GM23338 (cell line): Measurements from ENCODE around the gene MRM2. TPM values are rescaled to one million over a fixed set of nuclear protein-coding genes. Genes with fewer than 3 reads are reported as not detected.

Source experiments
- ATAC-seq: fragments of 200-7000 bp; cut with Tn5 transposase; 3 replicates; pipeline ENCODE4 v1.9.1; 2020
- DNase-seq: peaks from one replicate; pipeline ENCODE4 v3.0.0-alpha.2; 2015; ENCODE audit warnings: low spot score
- H2AFZ ChIP-seq: fragments of 200-600 bp; sonication (generic); 2 replicates; pipeline ENCODE4 v1.8.0; 2016; ENCODE audit warnings: antibody characterized with exemption, mild to moderate bottlenecking, moderate library complexity
- H3F3A ChIP-seq: fragments of 200-600 bp; sonication (generic); replicated peaks from 2 replicates; pipeline ENCODE4 v1.8.0; 2017; ENCODE audit warnings: antibody characterized with exemption, mixed run types, low read depth
- H3K27ac ChIP-seq: fragments of 200-600 bp; sonication (generic); 2 replicates; pipeline ENCODE4 v1.6.1; 2016; ENCODE audit warnings: low read depth
- H3K27me3 ChIP-seq: fragments of 200-600 bp; sonication (generic); 2 replicates; pipeline ENCODE4 v1.8.0; 2016; ENCODE audit warnings: mild to moderate bottlenecking, mixed run types, moderate library complexity; ENCODE audit not compliant: insufficient read depth
- H3K36me3 ChIP-seq: fragments of 200-600 bp; sonication (generic); 2 replicates; pipeline ENCODE4 v1.8.0; 2016; ENCODE audit warnings: mild to moderate bottlenecking; ENCODE audit not compliant: insufficient read depth
- H3K4me1 ChIP-seq: fragments of 200-600 bp; sonication (generic); 2 replicates; pipeline ENCODE4 v1.8.0; 2016; ENCODE audit warnings: mild to moderate bottlenecking, moderate library complexity; ENCODE audit not compliant: insufficient read depth
- H3K4me2 ChIP-seq: fragments of 200-600 bp; sonication (generic); 2 replicates; pipeline ENCODE4 v1.7.1; 2017; ENCODE audit warnings: mixed run types
- H3K4me3 ChIP-seq: fragments of 200-600 bp; sonication (generic); 2 replicates; pipeline ENCODE4 v1.6.1; 2016; ENCODE audit warnings: mixed run types
- H3K79me2 ChIP-seq: fragments of 200-600 bp; sonication (generic); replicated peaks from 2 replicates; pipeline ENCODE4 v1.8.0; 2017; ENCODE audit warnings: mild to moderate bottlenecking; ENCODE audit not compliant: insufficient read depth
- H3K9me2 ChIP-seq: fragments of 200-600 bp; sonication (generic); 2 replicates; pipeline ENCODE4 v1.8.0; 2017; ENCODE audit not compliant: insufficient read depth
- H4K20me1 ChIP-seq: fragments of 200-600 bp; sonication (generic); replicated peaks from 2 replicates; pipeline ENCODE4 v1.8.0; 2017; ENCODE audit warnings: mild to moderate bottlenecking; ENCODE audit not compliant: insufficient read depth
- H3K27ac Mint-ChIP-seq: 2 replicates; pipeline ENCODE4 v1.8.0; 2020; ENCODE audit warnings: inconsistent platforms, mild to moderate bottlenecking, moderate library complexity, mixed read lengths
- H3K27me3 Mint-ChIP-seq: 3 replicates; pipeline ENCODE4 v1.8.0; 2022; ENCODE audit warnings: low read depth, mild to moderate bottlenecking, moderate library complexity, mixed read lengths, inconsistent platforms; ENCODE audit not compliant: insufficient read depth, poor library complexity
- H3K36me3 Mint-ChIP-seq: 3 replicates; pipeline ENCODE4 v1.8.0; 2021; ENCODE audit warnings: low read depth, mild to moderate bottlenecking, inconsistent platforms, moderate library complexity, mixed read lengths
- H3K4me1 Mint-ChIP-seq: 3 replicates; pipeline ENCODE4 v1.8.0; 2020; ENCODE audit warnings: mild to moderate bottlenecking, inconsistent platforms, mixed read lengths
- H3K4me3 Mint-ChIP-seq: 3 replicates; pipeline ENCODE4 v1.8.0; 2021; ENCODE audit warnings: moderate library complexity, mild to moderate bottlenecking, inconsistent platforms, mixed read lengths
- H3K9me3 Mint-ChIP-seq: 3 replicates; pipeline ENCODE4 v1.8.0; 2020; ENCODE audit warnings: moderate library complexity, mild to moderate bottlenecking, inconsistent platforms, mixed read lengths
- CREB1 ChIP-seq: fragments of 250-450 bp; sonication (Bioruptor Pico); IDR thresholded peaks from 2 replicates; pipeline ENCODE4 v1.5.0; 2020; ENCODE audit warnings: low read depth, mild to moderate bottlenecking, moderate library complexity
- EZH2phosphoT487 ChIP-seq: fragments of 200-600 bp; sonication (generic); IDR thresholded peaks from one replicate; pipeline ENCODE4 v1.8.1; 2018; ENCODE audit warnings: antibody characterized with exemption; ENCODE audit not compliant: unreplicated experiment
- NANOG ChIP-seq: IDR thresholded peaks from 2 replicates; pipeline ENCODE4 v1.6.1; 2016; ENCODE audit warnings: antibody characterized with exemption, borderline replicate concordance
- REST ChIP-seq: IDR thresholded peaks from one replicate; pipeline ENCODE4 v1.6.1; 2018; ENCODE audit warnings: antibody characterized with exemption; ENCODE audit not compliant: unreplicated experiment
- STAT1 ChIP-seq: IDR thresholded peaks from one replicate; pipeline ENCODE4 v1.6.1; 2016; ENCODE audit warnings: antibody characterized with exemption; ENCODE audit not compliant: unreplicated experiment
- ZNF114 ChIP-seq: fragments of 250-450 bp; sonication (Bioruptor Pico); IDR thresholded peaks from 2 replicates; pipeline ENCODE4 v1.5.0; 2020; ENCODE audit warnings: mild to moderate bottlenecking, moderate library complexity
- ZNF462 ChIP-seq: fragments of 250-450 bp; sonication (Bioruptor Pico); IDR thresholded peaks from 2 replicates; pipeline ENCODE4 v1.5.0; 2020; ENCODE audit warnings: mild to moderate bottlenecking, moderate library complexity
- polyA plus RNA-seq: library from polyadenylated mRNA; unstranded; fragments of >200 nt; fragmentation: Nextera tagmentation; extraction: Ambion mirVana; gene quantifications from 2 replicates; pipeline ENCODE4 v1.2.1, GENCODE V29; 2016
- total RNA-seq: library from RNA; depleted of rRNA; stranded (reverse); fragments of >200 nt; shearing (Covaris generic); gene quantifications from 2 replicates; pipeline ENCODE4 v1.2.3, GENCODE V29; 2014
- TF ChIP-seq, protein P1 (sequence below), 2 experiments: fragments of 200-600 bp in 1 of 2; sonication (generic) in 1 of 2; conservative IDR thresholded peaks; 2 replicates each; pipeline versions ENCODE4 v1.5.1 to v1.6.1; 2016 to 2017; ENCODE audit warnings: antibody characterized with exemption in 2 of 2, low read depth in 2 of 2, mild to moderate bottlenecking in 2 of 2, moderate library complexity in 1 of 2

MRM2 gene
- total and polyA plus RNA-seq, 2 experiments from 2014 or later, result 30.0 to 37.8 TPM

GRCh38 chr7:2208712-2209111 is 33.3 kb downstream of the MRM2 start (continued):
- TF ChIP-seq, protein P1, sequence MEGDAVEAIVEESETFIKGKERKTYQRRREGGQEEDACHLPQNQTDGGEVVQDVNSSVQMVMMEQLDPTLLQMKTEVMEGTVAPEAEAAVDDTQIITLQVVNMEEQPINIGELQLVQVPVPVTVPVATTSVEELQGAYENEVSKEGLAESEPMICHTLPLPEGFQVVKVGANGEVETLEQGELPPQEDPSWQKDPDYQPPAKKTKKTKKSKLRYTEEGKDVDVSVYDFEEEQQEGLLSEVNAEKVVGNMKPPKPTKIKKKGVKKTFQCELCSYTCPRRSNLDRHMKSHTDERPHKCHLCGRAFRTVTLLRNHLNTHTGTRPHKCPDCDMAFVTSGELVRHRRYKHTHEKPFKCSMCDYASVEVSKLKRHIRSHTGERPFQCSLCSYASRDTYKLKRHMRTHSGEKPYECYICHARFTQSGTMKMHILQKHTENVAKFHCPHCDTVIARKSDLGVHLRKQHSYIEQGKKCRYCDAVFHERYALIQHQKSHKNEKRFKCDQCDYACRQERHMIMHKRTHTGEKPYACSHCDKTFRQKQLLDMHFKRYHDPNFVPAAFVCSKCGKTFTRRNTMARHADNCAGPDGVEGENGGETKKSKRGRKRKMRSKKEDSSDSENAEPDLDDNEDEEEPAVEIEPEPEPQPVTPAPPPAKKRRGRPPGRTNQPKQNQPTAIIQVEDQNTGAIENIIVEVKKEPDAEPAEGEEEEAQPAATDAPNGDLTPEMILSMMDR (conservative IDR thresholded peaks at IDR 0.05; ENCODE audit: low read depth in 2 of 2), result no peak
- no peak for TF ChIP-seq CREB1 (CRISPR knock-in tag)
- TF ChIP-seq STAT1, result no peak
- TF ChIP-seq REST, result no peak
- no peak for TF ChIP-seq ZNF114 (CRISPR knock-in tag)

- peaks cover 7% of the 10 kb centered on the region for H3K27me3 Mint-ChIP-seq
- peaks cover 37% of the 10 kb centered on the region for H3K36me3 Mint-ChIP-seq
- Histone ChIP-seq H3K9me2 (no peaks in the 10 kb centered on the region), H3F3A (no peaks in the 10 kb centered on the region), H3K36me3 (no peaks in the 10 kb centered on the region; the same call in 1 of the 2 replicates), H4K20me1 (peaks cover 12% of the 10 kb centered on the region; the same call in 1 of the 2 replicates), H3K27ac (no peak overlapping the region), H3K4me2 (no peak overlapping the region), H3K4me3 (no peak overlapping the region), H3K4me1 (no peaks in the 10 kb centered on the region), H3K27me3 (no peaks in the 10 kb centered on the region), H3K79me2 (peaks cover 14% of the 10 kb centered on the region), H2AFZ (no peak overlapping the region)
- no peaks in the 10 kb centered on the region for H3K9me3 Mint-ChIP-seq
- no peak overlapping the region; the same call in 1 of the 2 replicates for H3K27ac Mint-ChIP-seq
- ATAC-seq, result no peak
- H3K4me3 Mint-ChIP-seq, result no peak overlapping the region
- H3K4me1 Mint-ChIP-seq, result no peaks in the 10 kb centered on the region; the same call in 2 of the 3 replicates
- no peak for DNase-seq
- no peak for TF ChIP-seq ZNF114 (CRISPR knock-in tag)
- TF ChIP-seq CREB1 (CRISPR knock-in tag), result no peak
- TF ChIP-seq, protein P1 (conservative IDR thresholded peaks at IDR 0.05; ENCODE audit: low read depth in 2 of 2), result no peak
- no peak for TF ChIP-seq ZNF462 (CRISPR knock-in tag)
- no peak for TF ChIP-seq EZH2phosphoT487
- no peak for TF ChIP-seq NANOG
These were observed 36.8 kb downstream of the MRM2 start for GRCh38 chr7:2205036-2205780.
